Loucy (cell line): Measurements from ENCODE around the gene POT1.
A peak's percentile ranks its signal among the peaks of the same experiment; 100 is the strongest.

ENCODE experiments used
- H2AFZ ChIP-seq: fragments of 200-600 bp; sonication (generic); 2 replicates; pipeline ENCODE4 v1.6.0; 2016; ENCODE audit warnings: antibody characterized with exemption, mild to moderate bottlenecking, low read length, moderate library complexity
- H3F3A ChIP-seq: fragments of 200-600 bp; 2 replicates; pipeline ENCODE4 v1.6.0; 2016; ENCODE audit warnings: antibody characterized with exemption, low read depth, mild to moderate bottlenecking
- H3K27me3 ChIP-seq: fragments of 200-600 bp; sonication (generic); 2 replicates; pipeline ENCODE4 v1.6.1; 2014; ENCODE audit warnings: low read length, mild to moderate bottlenecking; ENCODE audit not compliant: insufficient read depth, poor library complexity, severe bottlenecking
- H3K36me3 ChIP-seq: fragments of 200-600 bp; sonication (generic); 2 replicates; pipeline ENCODE4 v1.6.1; 2016; ENCODE audit warnings: low read length; ENCODE audit not compliant: insufficient read depth
- H3K4me1 ChIP-seq: fragments of 200-600 bp; sonication (generic); 2 replicates; pipeline ENCODE4 v1.5.1; 2014; ENCODE audit warnings: low read length, mild to moderate bottlenecking; ENCODE audit not compliant: insufficient read depth, poor library complexity, severe bottlenecking
- H3K4me2 ChIP-seq: fragments of 200-600 bp; sonication (generic); 2 replicates; pipeline ENCODE4 v1.6.0; 2014; ENCODE audit warnings: antibody characterized with exemption, low read length, low read depth, mild to moderate bottlenecking; ENCODE audit not compliant: poor library complexity, severe bottlenecking
- H3K4me3 ChIP-seq: fragments of 200-600 bp; sonication (generic); 2 replicates; pipeline ENCODE4 v1.5.1; 2014; ENCODE audit warnings: low read length, mild to moderate bottlenecking, mixed read lengths; ENCODE audit not compliant: poor library complexity, severe bottlenecking
- H3K79me2 ChIP-seq: fragments of 200-600 bp; sonication (generic); 2 replicates; pipeline ENCODE4 v1.6.1; 2014; ENCODE audit warnings: low read length; ENCODE audit not compliant: insufficient read depth
- H3K9ac ChIP-seq: fragments of 200-600 bp; sonication (generic); 2 replicates; pipeline ENCODE4 v1.6.0; 2014; ENCODE audit warnings: mild to moderate bottlenecking, low read depth, low read length, moderate library complexity; ENCODE audit not compliant: poor library complexity, severe bottlenecking
- H3K9me2 ChIP-seq: fragments of 200-600 bp; sonication (generic); replicated peaks from 2 replicates; pipeline ENCODE4 v1.6.1; 2016; ENCODE audit warnings: low read depth, low read length, mixed read lengths
- H3K9me3 ChIP-seq: fragments of 200-600 bp; sonication (generic); 2 replicates; pipeline ENCODE4 v1.6.1; 2014; ENCODE audit warnings: mild to moderate bottlenecking, antibody characterized with exemption, low read length, low read depth; ENCODE audit not compliant: insufficient read depth
- H4K20me1 ChIP-seq: fragments of 200-600 bp; sonication (generic); 2 replicates; pipeline ENCODE4 v1.6.0; 2014; ENCODE audit warnings: antibody characterized with exemption, low read length, mild to moderate bottlenecking; ENCODE audit not compliant: insufficient read depth, poor library complexity, severe bottlenecking
- EZH2phosphoT487 ChIP-seq: fragments of 200-600 bp; IDR thresholded peaks from 2 replicates; pipeline ENCODE4 v1.6.1; 2018; ENCODE audit warnings: antibody characterized with exemption, mild to moderate bottlenecking, moderate library complexity, borderline replicate concordance
- TF ChIP-seq, protein P1 (sequence below): fragments of 200-600 bp; sonication (generic); conservative IDR thresholded peaks from 2 replicates; pipeline ENCODE4 v1.5.1; 2014; ENCODE audit warnings: mild to moderate bottlenecking, antibody characterized with exemption, low read length

Gene POT1

DNA sequence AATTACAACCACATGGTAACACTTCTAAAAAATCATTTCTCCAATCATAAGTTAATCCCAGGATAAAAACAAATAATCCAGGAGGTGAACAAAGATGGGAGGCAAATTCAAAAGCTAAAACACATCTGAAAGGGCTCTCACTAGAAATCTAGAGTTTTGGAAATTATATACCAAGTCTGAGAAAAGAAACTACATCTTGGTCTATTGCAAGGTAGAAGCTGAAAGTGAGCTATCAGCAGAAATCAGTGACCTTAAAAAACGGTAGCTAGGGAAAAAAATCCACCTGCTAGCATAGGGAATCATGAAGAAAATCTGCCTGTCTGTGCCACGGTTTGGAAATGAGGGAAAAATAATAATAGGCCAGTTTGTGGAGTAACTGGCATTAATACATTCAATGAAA is 50.5 kb downstream of the POT1 start:
- Histone ChIP-seq H4K20me1 (no peaks in the 10 kb centered on the region), H3K9me3 (no peaks in the 10 kb centered on the region), H2AFZ (no peak overlapping the region), H3K4me2 (no peak overlapping the region), H3F3A (no peaks in the 10 kb centered on the region), H3K9me2 (no peaks in the 10 kb centered on the region), H3K36me3 (no peaks in the 10 kb centered on the region), H3K9ac (no peak overlapping the region), H3K79me2 (no peaks in the 10 kb centered on the region), H3K4me1 (no peaks in the 10 kb centered on the region), H3K4me3 (no peak overlapping the region), H3K27me3 (no peaks in the 10 kb centered on the region)
- TF ChIP-seq EZH2phosphoT487, result no peak

- H3K4me1 ChIP-seq, result no peaks in the 10 kb centered on the region
- H2AFZ ChIP-seq, result no peak overlapping the region
- H4K20me1 ChIP-seq, result no peaks in the 10 kb centered on the region
- no peaks in the 10 kb centered on the region for H3K27me3 ChIP-seq
- H3K9me3 ChIP-seq, result no peaks in the 10 kb centered on the region
- H3K9ac ChIP-seq, result no peak overlapping the region
- no peak overlapping the region for H3K4me2 ChIP-seq
- H3K9me2 ChIP-seq, result no peaks in the 10 kb centered on the region
- TF ChIP-seq EZH2phosphoT487, result no peak
- TF ChIP-seq, protein P1, sequence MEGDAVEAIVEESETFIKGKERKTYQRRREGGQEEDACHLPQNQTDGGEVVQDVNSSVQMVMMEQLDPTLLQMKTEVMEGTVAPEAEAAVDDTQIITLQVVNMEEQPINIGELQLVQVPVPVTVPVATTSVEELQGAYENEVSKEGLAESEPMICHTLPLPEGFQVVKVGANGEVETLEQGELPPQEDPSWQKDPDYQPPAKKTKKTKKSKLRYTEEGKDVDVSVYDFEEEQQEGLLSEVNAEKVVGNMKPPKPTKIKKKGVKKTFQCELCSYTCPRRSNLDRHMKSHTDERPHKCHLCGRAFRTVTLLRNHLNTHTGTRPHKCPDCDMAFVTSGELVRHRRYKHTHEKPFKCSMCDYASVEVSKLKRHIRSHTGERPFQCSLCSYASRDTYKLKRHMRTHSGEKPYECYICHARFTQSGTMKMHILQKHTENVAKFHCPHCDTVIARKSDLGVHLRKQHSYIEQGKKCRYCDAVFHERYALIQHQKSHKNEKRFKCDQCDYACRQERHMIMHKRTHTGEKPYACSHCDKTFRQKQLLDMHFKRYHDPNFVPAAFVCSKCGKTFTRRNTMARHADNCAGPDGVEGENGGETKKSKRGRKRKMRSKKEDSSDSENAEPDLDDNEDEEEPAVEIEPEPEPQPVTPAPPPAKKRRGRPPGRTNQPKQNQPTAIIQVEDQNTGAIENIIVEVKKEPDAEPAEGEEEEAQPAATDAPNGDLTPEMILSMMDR, result no peak
- H3K4me3 ChIP-seq, result no peak overlapping the region
- no peaks in the 10 kb centered on the region for H3F3A ChIP-seq
- no peaks in the 10 kb centered on the region for H3K36me3 ChIP-seq
- no peaks in the 10 kb centered on the region for H3K79me2 ChIP-seq
These were observed 54.9 kb downstream of the POT1 start for GRCh38 chr7:124874644-124875163.

DNA sequence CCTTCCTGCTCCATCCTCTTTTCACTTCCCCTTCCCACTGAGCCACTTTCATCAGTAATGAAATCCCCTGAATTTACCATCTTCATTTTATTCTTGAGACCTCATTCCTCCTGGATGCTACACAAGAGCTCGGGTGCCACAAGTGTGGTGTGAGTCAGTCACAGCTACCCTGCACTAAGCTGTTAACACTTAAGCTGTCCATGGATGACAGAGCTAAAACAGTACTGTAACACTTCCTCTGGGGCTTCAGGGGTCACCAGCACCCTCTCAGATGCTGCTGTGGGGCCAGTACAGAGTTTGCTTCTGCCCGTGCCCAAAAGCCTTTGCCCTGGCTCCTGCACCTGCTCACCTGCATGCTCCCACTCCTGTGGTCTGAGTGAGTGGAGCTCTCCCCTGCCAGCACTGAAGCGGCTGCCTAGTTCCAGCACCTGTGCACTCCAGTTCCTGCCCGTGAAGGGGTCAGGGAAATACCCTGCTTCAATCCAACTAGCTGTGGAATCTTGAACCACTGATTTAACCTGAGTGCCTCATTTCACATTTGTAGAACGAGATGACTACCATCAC is 71.9 kb downstream of the POT1 start:
- H3K79me2 ChIP-seq, result no peaks in the 10 kb centered on the region
- H3K4me2 ChIP-seq, result no peak overlapping the region
- H3K36me3 ChIP-seq, result peaks cover 6% of the 10 kb centered on the region; the same call in 1 of the 2 replicates
- H3K27me3 ChIP-seq, result no peaks in the 10 kb centered on the region
- H2AFZ ChIP-seq, result no peak overlapping the region
- H3K9ac ChIP-seq, result no peak overlapping the region
- no peaks in the 10 kb centered on the region for H3K9me2 ChIP-seq
- H3K9me3 ChIP-seq, result no peaks in the 10 kb centered on the region
- H3K4me3 ChIP-seq, result no peak overlapping the region
- peaks cover 8% of the 10 kb centered on the region for H3K4me1 ChIP-seq
- H4K20me1 ChIP-seq, result no peaks in the 10 kb centered on the region
- no peak for TF ChIP-seq EZH2phosphoT487
- no peaks in the 10 kb centered on the region for H3F3A ChIP-seq

- Histone ChIP-seq H3K4me2 (no peak overlapping the region), H3K36me3 (peaks cover 13% of the 10 kb centered on the region; the same call in 1 of the 2 replicates), H3K9me2 (no peaks in the 10 kb centered on the region), H4K20me1 (no peaks in the 10 kb centered on the region), H3K4me3 (no peak overlapping the region), H2AFZ (no peak overlapping the region), H3K9me3 (no peaks in the 10 kb centered on the region), H3F3A (no peaks in the 10 kb centered on the region), H3K79me2 (no peaks in the 10 kb centered on the region), H3K27me3 (no peaks in the 10 kb centered on the region), H3K9ac (no peak overlapping the region), H3K4me1 (no peaks in the 10 kb centered on the region)
- TF ChIP-seq, protein P1, result peak; percentile 78
- TF ChIP-seq EZH2phosphoT487, result no peak
These were observed 73.2 kb downstream of the POT1 start for GRCh38 chr7:124856299-124856888.
